ENCODE measurements around the gene ETV6.

- TF ChIP-seq POLR2A (IDR thresholded peaks at IDR 0.05; ENCODE audit: borderline replicate concordance, extremely low read depth, insufficient read depth, insufficient read length) (no peak), CTCF (IDR thresholded peaks at IDR 0.05 in 2 of 3, conservative IDR thresholded peaks at IDR 0.05 in 1 of 3; ENCODE audit: borderline replicate concordance in 1 of 3, insufficient read depth in 1 of 3, low read depth in 2 of 3, low read length in 2 of 3) (no peak), JUND (IDR thresholded peaks at IDR 0.05) (no peak), POLR2AphosphoS5 (IDR thresholded peaks at IDR 0.05; ENCODE audit: low read depth, low read length) (no peak), CEBPB (IDR thresholded peaks at IDR 0.05; ENCODE audit: low read depth) (no peak), REST (IDR thresholded peaks at IDR 0.05; ENCODE audit: low read depth) (no peak), ATF3 (IDR thresholded peaks at IDR 0.05) (no peak), FOSL1 (IDR thresholded peaks at IDR 0.05; ENCODE audit: low read depth) (no peak), SP1 (IDR thresholded peaks at IDR 0.05; ENCODE audit: low read depth) (no peak), EZH2 (IDR thresholded peaks at IDR 0.05) (no peak), RAD21 (IDR thresholded peaks at IDR 0.05; ENCODE audit: low read depth) (no peak)
Observed at GRCh38 chr12:11688831-11689230, 39.4 kb downstream of the ETV6 start.
